ENCODE results near the gene POLR2F.

GRCh38 chr22:37953437-37954179, at the start of gene POLR2F, which contains the start of gene C22orf23:
- peak in 1 of 4 experiments; percentile 36 for TF ChIP-seq CTCF (IDR thresholded peaks at IDR 0.05)
- peak in 1 of 2 donors; percentile 69 for TF ChIP-seq POLR2A (IDR thresholded peaks at IDR 0.05)
